B cell (primary cell): ENCODE results near the gene TSEN15. TPM values are rescaled to one million over a fixed set of nuclear protein-coding genes. Genes with fewer than 3 reads are reported as not detected.

ENCODE experiments used
- ATAC-seq: fragments of 200-7000 bp; cut with Tn5 transposase; one replicate; pipeline ENCODE4 v1.10.0; 2021; ENCODE audit warnings: low read depth, mild to moderate bottlenecking, moderate number of reproducible peaks, moderate library complexity
- CTCF ChIA-PET: fragments of 350-600 bp; sonication (Branson Sonifier 250); formaldehyde crosslinking; loops from one replicate; lab custom pipeline; 2021; ENCODE audit warnings: antibody characterized with exemption, inconsistent platforms; lab: Charles Lee
- POLR2A ChIA-PET: fragments of 350-600 bp; sonication (Branson Sonifier 250); formaldehyde crosslinking; loops from one replicate; lab custom pipeline; 2021; ENCODE audit warnings: antibody characterized with exemption; lab: Charles Lee
- DNase-seq: peaks from one replicate; pipeline ENCODE4 v3.0.0; 2013
- H2AFZ ChIP-seq: 2 replicates; pipeline ENCODE4 v1.6.1; 2012; ENCODE audit warnings: mild to moderate bottlenecking, low read depth, low read length; ENCODE audit not compliant: insufficient read depth, poor library complexity, severe bottlenecking
- H3K27ac ChIP-seq, 2 donors: 1 replicate in 1 of 2; 2 replicates in 1 of 2; pipeline ENCODE4 v1.5.1; 2012 to 2013; ENCODE audit warnings: low read length in 2 of 2, mild to moderate bottlenecking in 2 of 2, moderate library complexity in 1 of 2
- H3K27me3 ChIP-seq, 4 experiments: fragments of 200-600 bp in 1 of 4; sonication (generic) in 1 of 4; replicated peaks in 1 of 4; 1 replicate in 2 of 4; 2 replicates in 2 of 4; pipeline versions ENCODE4 v1.6.1 to v1.7.0; 2013 to 2016; ENCODE audit warnings: low read length in 3 of 4, mild to moderate bottlenecking in 2 of 4, mixed read lengths in 1 of 4, moderate library complexity in 1 of 4; ENCODE audit not compliant: insufficient read depth in 4 of 4, control insufficient read depth in 3 of 4; ENCODE audit errors: control extremely low read depth in 1 of 4
- H3K36me3 ChIP-seq, 2 experiments: replicated peaks in 1 of 2; 1 replicate in 1 of 2; 2 replicates in 1 of 2; pipeline versions ENCODE4 v1.6.1 to v1.7.1; 2013; ENCODE audit warnings: low read length in 1 of 2; ENCODE audit not compliant: insufficient read depth in 2 of 2, control insufficient read depth in 1 of 2; ENCODE audit errors: control extremely low read depth in 1 of 2, extremely low read depth in 1 of 2
- H3K4me1 ChIP-seq, 2 donors: fragments of 200-600 bp in 1 of 2; sonication (generic) in 1 of 2; 1 replicate in 1 of 2; 2 replicates in 1 of 2; pipeline versions ENCODE4 v1.5.1 to v1.6.1; 2013 to 2017; ENCODE audit warnings: low read length in 2 of 2; ENCODE audit not compliant: control insufficient read depth in 2 of 2, insufficient read depth in 2 of 2
- H3K4me2 ChIP-seq: replicated peaks from 2 replicates; pipeline ENCODE3; 2012; ENCODE audit warnings: mild to moderate bottlenecking, low read depth, low read length; ENCODE audit not compliant: poor library complexity, severe bottlenecking
- H3K4me3 ChIP-seq, 5 experiments: fragments of 200-600 bp in 1 of 5; sonication (generic) in 1 of 5; 1 replicate in 3 of 5; 2 replicates in 2 of 5; pipeline versions ENCODE4 v1.5.1 to v1.7.0; 2011 to 2016; ENCODE audit warnings: low read length in 4 of 5, mild to moderate bottlenecking in 4 of 5, low read depth in 2 of 5, control low read depth in 1 of 5, moderate library complexity in 1 of 5; ENCODE audit not compliant: insufficient read depth in 1 of 5; ENCODE audit errors: control extremely low read depth in 1 of 5, extremely low read depth in 1 of 5
- H3K79me2 ChIP-seq: fragments of 200-600 bp; sonication (generic); one replicate; pipeline ENCODE4 v1.6.0; 2016; ENCODE audit warnings: low read length; ENCODE audit not compliant: control insufficient read depth, insufficient read depth
- H3K9ac ChIP-seq: fragments of 200-600 bp; sonication (generic); 2 replicates; pipeline ENCODE4 v1.6.1; 2017; ENCODE audit warnings: mild to moderate bottlenecking, low read length, moderate library complexity
- H3K9me3 ChIP-seq, 3 donors: one replicate each; pipeline versions ENCODE4 v1.6.1 to v1.7.1; 2013; ENCODE audit warnings: low read length in 2 of 3; ENCODE audit not compliant: control insufficient read depth in 2 of 3, insufficient read depth in 1 of 3; ENCODE audit errors: control extremely low read depth in 1 of 3
- H4K20me1 ChIP-seq: 2 replicates; pipeline ENCODE4 v1.6.0; 2012; ENCODE audit warnings: mild to moderate bottlenecking, low read length; ENCODE audit not compliant: insufficient read depth, control insufficient read depth, poor library complexity, severe bottlenecking
- H3K27ac Mint-ChIP-seq: one replicate; pipeline ENCODE4 v1.8.0; 2021; ENCODE audit warnings: mixed read lengths
- H3K27me3 Mint-ChIP-seq: one replicate; pipeline ENCODE4 v1.8.0; 2021; ENCODE audit warnings: mixed read lengths
- H3K4me1 Mint-ChIP-seq: one replicate; pipeline ENCODE4 v1.8.0; 2021; ENCODE audit warnings: mixed read lengths
- H3K4me3 Mint-ChIP-seq: one replicate; pipeline ENCODE4 v1.8.0; 2021; ENCODE audit warnings: mixed read lengths
- H3K9me3 Mint-ChIP-seq: one replicate; pipeline ENCODE4 v1.8.0; 2022; ENCODE audit warnings: mixed read lengths; ENCODE audit not compliant: insufficient read depth
- CTCF ChIP-seq: fragments of 200-600 bp; IDR thresholded peaks from one replicate; pipeline ENCODE4 v1.8.0; 2022; ENCODE audit warnings: antibody characterized with exemption, mild to moderate bottlenecking
- EZH2 ChIP-seq: IDR thresholded peaks from 2 replicates; pipeline ENCODE4 v1.6.1; 2012; ENCODE audit warnings: borderline replicate concordance, low read depth, mild to moderate bottlenecking, moderate library complexity, low read length; ENCODE audit not compliant: insufficient read depth, poor library complexity, severe bottlenecking
- WGBS: methylation state at CpG from one replicate; pipeline ENCODE4 v1.1.5; 2013; ENCODE audit warnings: missing lambda C conversion rate; ENCODE audit not compliant: insufficient coverage; 5-methylcytosine and 5-hydroxymethylcytosine counted together
- intact Hi-C: fragments of 100-400 bp; cut with micrococcal nuclease; formaldehyde crosslinking; loops from one replicate; pipeline ENCODE4 v1.10.0; 2022
- polyA plus RNA-seq: library from polyadenylated mRNA; depleted of rRNA; stranded (reverse); fragments of >200 nt; gene quantifications from 2 replicates; pipeline ENCODE4 v1.2.3, GENCODE V29; 2012
- total RNA-seq, 2 donors: library from RNA; stranded (reverse); fragments of 120-200 nt in 1 of 2; gene quantifications; 1 replicate in 1 of 2; 2 replicates in 1 of 2; pipeline versions ENCODE4 v1.2.3 to v1.2.4, GENCODE V29; 2013 to 2022

TSEN15 gene
- total and polyA plus RNA-seq, 2 donors (not counting 1 experiment from before 2014, with no cell fraction given) = 15.5 to 25.2 TPM

GRCh38 chr1:184078564-184079249, 27.2 kb downstream of the TSEN15 start:
- ChIA-PET CTCF (no interaction called here), POLR2A (no interaction called here)
- Histone ChIP-seq H3K27ac (no peak overlapping the region), H2AFZ (no peak overlapping the region), H3K36me3 (no peaks in the 10 kb centered on the region), H3K9me3 (no peaks in the 10 kb centered on the region), H3K9ac (no peak overlapping the region), H3K4me3 (no peak overlapping the region), H3K79me2 (no peaks in the 10 kb centered on the region), H3K4me2 (no peak overlapping the region), H4K20me1 (no peaks in the 10 kb centered on the region), H3K4me1 (no peaks in the 10 kb centered on the region), H3K27me3 (no peaks in the 10 kb centered on the region)
- no peak overlapping the region for H3K27ac Mint-ChIP-seq
- H3K4me3 Mint-ChIP-seq = no peak overlapping the region
- no CpG with 5 or more reads among the region's 2 CpGs for WGBS
- TF ChIP-seq EZH2 = no peak
- no peak for TF ChIP-seq CTCF
- no peaks in the 10 kb centered on the region for H3K27me3 Mint-ChIP-seq
- no peaks in the 10 kb centered on the region for H3K9me3 Mint-ChIP-seq
- intact Hi-C loops = no loop called here
- ATAC-seq (no peak), DNase-seq (no peak)
- no peaks in the 10 kb centered on the region for H3K4me1 Mint-ChIP-seq

- Mint-ChIP-seq H3K4me3 (no peak overlapping the region), H3K9me3 (no peaks in the 10 kb centered on the region), H3K27ac (no peak overlapping the region), H3K4me1 (no peaks in the 10 kb centered on the region), H3K27me3 (no peaks in the 10 kb centered on the region)
- Histone ChIP-seq H3K27me3 (no peaks in the 10 kb centered on the region), H3K4me2 (no peak overlapping the region), H4K20me1 (no peaks in the 10 kb centered on the region), H3K36me3 (no peaks in the 10 kb centered on the region), H2AFZ (no peak overlapping the region), H3K27ac (no peak overlapping the region), H3K9me3 (no peaks in the 10 kb centered on the region), H3K9ac (no peak overlapping the region), H3K79me2 (no peaks in the 10 kb centered on the region), H3K4me1 (no peaks in the 10 kb centered on the region), H3K4me3 (no peak overlapping the region)
- ChIA-PET CTCF (no interaction called here), POLR2A (no interaction called here)
- no peak for TF ChIP-seq EZH2
- no peak for TF ChIP-seq CTCF
- DNase-seq (no peak), ATAC-seq (no peak)
- intact Hi-C loops = no loop called here
Observed at GRCh38 chr1:184080309-184080708, 28.8 kb downstream of the TSEN15 start.
